Thoracic aorta (tissue), 2 donors: ENCODE measurements around the gene TIAM2. TPM values are rescaled to one million over a fixed set of nuclear protein-coding genes. Genes with fewer than 3 reads are reported as not detected.

Experiments
- ATAC-seq: fragments of 150-250 bp; one replicate; pipeline ENCODE4 v1.8.0; 2017; ENCODE audit warnings: low read depth; ENCODE audit not compliant: insufficient number of reproducible peaks, low FRiP score
- DNase-seq: peaks from one replicate; pipeline ENCODE4 v3.0.0-alpha.2; 2020; ENCODE audit warnings: low spot score
- H3K27ac ChIP-seq, 2 donors: fragments of 200-600 bp; sonication (generic); 1 replicate in 1 of 2; 2 replicates in 1 of 2; pipeline ENCODE4 v1.5.1; 2016; ENCODE audit warnings: mild to moderate bottlenecking in 2 of 2, moderate library complexity in 2 of 2
- H3K27me3 ChIP-seq: fragments of 200-600 bp; sonication (generic); replicated peaks from 2 replicates; pipeline ENCODE4 v1.6.0; 2016; ENCODE audit warnings: mild to moderate bottlenecking; ENCODE audit not compliant: insufficient read depth
- H3K36me3 ChIP-seq: fragments of 200-600 bp; sonication (generic); one replicate; pipeline ENCODE4 v1.5.1; 2016
- H3K4me1 ChIP-seq, 2 donors: fragments of 200-600 bp; sonication (generic); 1 replicate in 1 of 2; 2 replicates in 1 of 2; pipeline versions ENCODE4 v1.5.1 to v1.6.0; 2016; ENCODE audit warnings: low read depth in 2 of 2, mild to moderate bottlenecking in 1 of 2; ENCODE audit not compliant: control insufficient read depth in 1 of 2
- H3K4me3 ChIP-seq: fragments of 200-600 bp; sonication (generic); 2 replicates; pipeline ENCODE4 v1.5.1; 2016; ENCODE audit warnings: mild to moderate bottlenecking
- H3K9me3 ChIP-seq: fragments of 200-600 bp; sonication (generic); 2 replicates; pipeline ENCODE4 v1.5.1; 2016
- CTCF ChIP-seq: fragments of 200-600 bp; sonication (generic); IDR thresholded peaks from one replicate; pipeline ENCODE4 v1.5.1; 2019; ENCODE audit warnings: antibody characterized with exemption
- total RNA-seq, 2 donors: library from RNA; depleted of rRNA; stranded (reverse); fragments of >200 nt; gene quantifications; one replicate each; pipeline versions ENCODE4 v1.1.0 to v1.2.3, GENCODE V29; 2016

TIAM2 gene
- total RNA-seq, 2 donors from 2014 or later = 17.8 to 22.1 TPM

GRCh38 chr6:155125906-155126305 lies 130.8 kb downstream of the TIAM2 start:
- no peak for ATAC-seq

GRCh38 chr6:155126727-155127439 lies 131.8 kb downstream of the TIAM2 start:
- Histone ChIP-seq H3K4me1 (peaks cover 0 to 9% of the 10 kb centered on the region in 2 donors), H3K27me3 (no peaks in the 10 kb centered on the region), H3K36me3 (no peaks in the 10 kb centered on the region), H3K9me3 (no peaks in the 10 kb centered on the region), H3K4me3 (no peak overlapping the region), H3K27ac (no peak overlapping the region)
- no peak for TF ChIP-seq CTCF
- no peak for DNase-seq
- ATAC-seq = no peak

More at GRCh38 chr6:155125906-155126305, 130.8 kb downstream of the TIAM2 start:
- DNase-seq = no peak
- Histone ChIP-seq H3K4me3 (no peak overlapping the region), H3K4me1 (peaks cover 0 to 9% of the 10 kb centered on the region in 2 donors), H3K27me3 (no peaks in the 10 kb centered on the region), H3K36me3 (no peaks in the 10 kb centered on the region), H3K9me3 (no peaks in the 10 kb centered on the region), H3K27ac (no peak overlapping the region)
- TF ChIP-seq CTCF = no peak

- DNase-seq = no peak
- Histone ChIP-seq H3K4me1 (peaks cover 0 to 9% of the 10 kb centered on the region in 2 donors), H3K27me3 (no peaks in the 10 kb centered on the region), H3K9me3 (no peaks in the 10 kb centered on the region), H3K36me3 (no peaks in the 10 kb centered on the region), H3K27ac (no peak overlapping the region), H3K4me3 (no peak overlapping the region)
- ATAC-seq = no peak
- TF ChIP-seq CTCF = no peak
These were observed 133.9 kb downstream of the TIAM2 start for GRCh38 chr6:155128977-155129376.

GRCh38 chr6:155129744-155130143 lies 134.6 kb downstream of the TIAM2 start:
- ATAC-seq (no peak), DNase-seq (no peak)
- no peak overlapping the region for H3K4me3 ChIP-seq

More at GRCh38 chr6:155129744-155130143, 134.6 kb downstream of the TIAM2 start:
- H3K9me3 ChIP-seq = no peaks in the 10 kb centered on the region
- TF ChIP-seq CTCF = no peak
- no peaks in the 10 kb centered on the region for H3K27me3 ChIP-seq
- peaks cover 0 to 9% of the 10 kb centered on the region in 2 donors for H3K4me1 ChIP-seq
- H3K36me3 ChIP-seq = no peaks in the 10 kb centered on the region
- H3K27ac ChIP-seq = no peak overlapping the region
